WERI-Rb-1 (cell line): ENCODE data around the gene MYO15A.

Experiments
- DNase-seq: peaks from one replicate; pipeline ENCODE4 v3.0.0-alpha.2; 2020
- H3K27ac ChIP-seq: fragments of 250-450 bp; sonication (Bioruptor Pico); 2 replicates; pipeline ENCODE4 v1.5.1; 2020; ENCODE audit warnings: mild to moderate bottlenecking, moderate library complexity
- H3K27me3 ChIP-seq: fragments of 250-450 bp; sonication (Bioruptor Pico); 2 replicates; pipeline ENCODE4 v1.5.1; 2021; ENCODE audit warnings: mild to moderate bottlenecking, low read depth, moderate library complexity; ENCODE audit not compliant: insufficient read depth, severe bottlenecking
- H3K36me3 ChIP-seq: fragments of 250-450 bp; sonication (Bioruptor Pico); 2 replicates; pipeline ENCODE4 v1.5.1; 2020; ENCODE audit warnings: mild to moderate bottlenecking, moderate library complexity
- H3K4me3 ChIP-seq: 2 replicates; pipeline ENCODE4 v1.5.1; 2011; ENCODE audit warnings: low read depth, mild to moderate bottlenecking, control low read depth, low read length
- H3K9me3 ChIP-seq: fragments of 250-450 bp; sonication (Bioruptor Pico); 2 replicates; pipeline ENCODE4 v1.5.1; 2021; ENCODE audit warnings: mild to moderate bottlenecking, moderate library complexity; ENCODE audit not compliant: severe bottlenecking
- TF ChIP-seq, protein P1 (sequence below): IDR thresholded peaks from 2 replicates; pipeline ENCODE4 v1.5.1; 2011; ENCODE audit warnings: low read depth, mild to moderate bottlenecking, control low read depth, inconsistent platforms, low read length

Gene MYO15A

GRCh38 chr17:18185832-18186626 is 77.5 kb downstream of the MYO15A start:
- peaks cover 60% of the 10 kb centered on the region for H3K36me3 ChIP-seq
- no peaks in the 10 kb centered on the region for H3K9me3 ChIP-seq
- no peak for DNase-seq
- H3K27ac ChIP-seq: no peak overlapping the region
- peak overlapping the region; percentile 65 for H3K4me3 ChIP-seq
- no peaks in the 10 kb centered on the region for H3K27me3 ChIP-seq
- TF ChIP-seq, protein P1, sequence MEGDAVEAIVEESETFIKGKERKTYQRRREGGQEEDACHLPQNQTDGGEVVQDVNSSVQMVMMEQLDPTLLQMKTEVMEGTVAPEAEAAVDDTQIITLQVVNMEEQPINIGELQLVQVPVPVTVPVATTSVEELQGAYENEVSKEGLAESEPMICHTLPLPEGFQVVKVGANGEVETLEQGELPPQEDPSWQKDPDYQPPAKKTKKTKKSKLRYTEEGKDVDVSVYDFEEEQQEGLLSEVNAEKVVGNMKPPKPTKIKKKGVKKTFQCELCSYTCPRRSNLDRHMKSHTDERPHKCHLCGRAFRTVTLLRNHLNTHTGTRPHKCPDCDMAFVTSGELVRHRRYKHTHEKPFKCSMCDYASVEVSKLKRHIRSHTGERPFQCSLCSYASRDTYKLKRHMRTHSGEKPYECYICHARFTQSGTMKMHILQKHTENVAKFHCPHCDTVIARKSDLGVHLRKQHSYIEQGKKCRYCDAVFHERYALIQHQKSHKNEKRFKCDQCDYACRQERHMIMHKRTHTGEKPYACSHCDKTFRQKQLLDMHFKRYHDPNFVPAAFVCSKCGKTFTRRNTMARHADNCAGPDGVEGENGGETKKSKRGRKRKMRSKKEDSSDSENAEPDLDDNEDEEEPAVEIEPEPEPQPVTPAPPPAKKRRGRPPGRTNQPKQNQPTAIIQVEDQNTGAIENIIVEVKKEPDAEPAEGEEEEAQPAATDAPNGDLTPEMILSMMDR: no peak

DNA sequence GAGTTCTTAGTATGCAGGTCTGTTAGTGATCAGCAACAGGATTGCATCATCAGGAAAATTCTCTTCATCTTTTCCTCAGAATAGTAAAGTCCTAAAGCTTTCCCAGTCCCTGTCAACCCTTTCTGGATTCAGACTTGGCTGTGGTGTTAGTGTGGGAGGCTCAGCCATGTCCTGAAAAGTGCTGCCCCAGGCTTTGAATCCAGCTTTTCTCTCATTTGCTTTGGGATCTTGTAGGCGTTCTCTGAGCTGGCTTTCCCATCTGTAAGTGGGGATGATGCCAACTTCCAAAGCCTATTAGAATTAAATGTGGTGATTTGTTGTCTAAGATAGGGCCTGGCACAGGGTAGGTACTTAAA is 78.0 kb downstream of the MYO15A start:
- Histone ChIP-seq H3K27me3 (no peaks in the 10 kb centered on the region), H3K4me3 (no peak overlapping the region), H3K27ac (no peak overlapping the region), H3K9me3 (no peaks in the 10 kb centered on the region), H3K36me3 (peaks cover 65% of the 10 kb centered on the region)
- TF ChIP-seq, protein P1: no peak
- DNase-seq: no peak

DNA sequence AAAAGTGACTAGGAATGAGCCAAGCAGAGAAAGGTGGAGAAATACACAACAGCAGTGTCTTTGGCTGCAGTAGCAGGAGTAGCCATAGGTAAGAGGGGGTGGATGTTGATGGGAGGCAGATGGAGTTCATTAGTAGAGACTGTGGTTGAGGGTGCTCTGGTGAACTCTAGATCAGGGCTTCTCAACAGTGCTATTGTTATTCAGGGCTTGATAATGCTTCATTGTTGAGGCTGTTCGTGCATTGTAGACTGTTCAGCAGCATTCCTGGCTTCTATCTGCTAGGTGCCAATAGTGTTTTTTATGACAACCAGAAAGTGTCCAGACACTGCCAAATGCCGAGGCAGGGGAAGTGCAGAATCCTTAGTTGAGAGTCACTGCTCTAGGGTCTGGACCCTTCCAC is 78.7 kb downstream of the MYO15A start:
- no peak overlapping the region for H3K4me3 ChIP-seq
- no peak for DNase-seq
- TF ChIP-seq, protein P1: no peak
- H3K27me3 ChIP-seq: no peaks in the 10 kb centered on the region
- H3K27ac ChIP-seq: no peak overlapping the region
- H3K36me3 ChIP-seq: peaks cover 68% of the 10 kb centered on the region
- H3K9me3 ChIP-seq: no peaks in the 10 kb centered on the region

GRCh38 chr17:18187821-18188761 is 79.5 kb downstream of the MYO15A start:
- Histone ChIP-seq H3K27me3 (no peaks in the 10 kb centered on the region), H3K4me3 (no peak overlapping the region), H3K27ac (no peak overlapping the region), H3K9me3 (no peaks in the 10 kb centered on the region), H3K36me3 (peaks cover 75% of the 10 kb centered on the region)
- no peak for DNase-seq
- TF ChIP-seq, protein P1: no peak

- Histone ChIP-seq H3K27me3 (no peaks in the 10 kb centered on the region), H3K9me3 (no peaks in the 10 kb centered on the region), H3K36me3 (peaks cover 80% of the 10 kb centered on the region), H3K27ac (no peak overlapping the region), H3K4me3 (no peak overlapping the region)
- TF ChIP-seq, protein P1: no peak
- DNase-seq: no peak
Observed at GRCh38 chr17:18190628-18191235, 82.2 kb downstream of the MYO15A start.
